CD4-positive, alpha-beta T cell (primary cell): ENCODE results near the gene ZNF273. TPM values are rescaled to one million over a fixed set of nuclear protein-coding genes. Genes with fewer than 3 reads are reported as not detected.

Experiments
- ATAC-seq: fragments of 200-7000 bp; cut with Tn5 transposase; one replicate; pipeline ENCODE4 v1.10.0; 2022; ENCODE audit warnings: mild to moderate bottlenecking; ENCODE audit not compliant: poor library complexity
- CTCF ChIA-PET: fragments of 350-600 bp; sonication (Branson Sonifier 250); formaldehyde crosslinking; loops from one replicate; lab custom pipeline; 2021; ENCODE audit warnings: antibody characterized with exemption, inconsistent platforms; lab: Charles Lee
- POLR2A ChIA-PET: fragments of 350-600 bp; sonication (Branson Sonifier 250); formaldehyde crosslinking; loops from one replicate; lab custom pipeline; 2021; ENCODE audit warnings: antibody characterized with exemption, inconsistent platforms; lab: Charles Lee
- DNase-seq, 14 experiments: peaks; one replicate each; pipeline ENCODE4 v3.0.0-alpha.2; 2013 to 2020; ENCODE audit warnings: mixed read lengths in 2 of 14
- H3K27ac ChIP-seq, 2 donors: one replicate each; pipeline versions ENCODE4 v1.5.1 to v1.7.0; 2013; ENCODE audit warnings: low read length in 2 of 2, low read depth in 1 of 2, mild to moderate bottlenecking in 1 of 2
- H3K27me3 ChIP-seq, 2 experiments: 1 replicate in 1 of 2; 2 replicates in 1 of 2; pipeline versions ENCODE4 v1.6.1 to v1.7.0; 2013; ENCODE audit warnings: low read length in 2 of 2, control low read depth in 1 of 2, mild to moderate bottlenecking in 1 of 2, moderate library complexity in 1 of 2; ENCODE audit not compliant: insufficient read depth in 2 of 2, control insufficient read depth in 1 of 2
- H3K36me3 ChIP-seq: one replicate; pipeline ENCODE4 v1.6.1; 2013; ENCODE audit warnings: low read length, control low read depth; ENCODE audit not compliant: insufficient read depth
- H3K4me1 ChIP-seq: one replicate; pipeline ENCODE4 v1.6.1; 2013; ENCODE audit warnings: low read length, control low read depth; ENCODE audit not compliant: insufficient read depth
- H3K4me3 ChIP-seq: one replicate; pipeline ENCODE4 v1.5.1; 2013; ENCODE audit warnings: mild to moderate bottlenecking, low read length, moderate library complexity
- H3K9me3 ChIP-seq, 2 experiments: 1 replicate in 1 of 2; 2 replicates in 1 of 2; pipeline versions ENCODE4 v1.6.1 to v1.7.0; 2013; ENCODE audit warnings: low read length in 2 of 2, mild to moderate bottlenecking in 2 of 2, control low read depth in 1 of 2, moderate library complexity in 1 of 2; ENCODE audit not compliant: control insufficient read depth in 1 of 2, insufficient read depth in 1 of 2
- H3K27ac Mint-ChIP-seq: one replicate; pipeline ENCODE4 v1.8.0; 2020; ENCODE audit warnings: mixed read lengths
- H3K27me3 Mint-ChIP-seq: one replicate; pipeline ENCODE4 v1.8.0; 2021; ENCODE audit warnings: mixed read lengths
- H3K36me3 Mint-ChIP-seq: one replicate; pipeline ENCODE4 v1.8.0; 2021; ENCODE audit warnings: low read depth, mixed read lengths
- H3K4me1 Mint-ChIP-seq: one replicate; pipeline ENCODE4 v1.8.0; 2021; ENCODE audit warnings: low read depth, mixed read lengths
- H3K4me3 Mint-ChIP-seq: one replicate; pipeline ENCODE4 v1.8.0; 2020; ENCODE audit warnings: mild to moderate bottlenecking, mixed read lengths
- H3K9me3 Mint-ChIP-seq: one replicate; pipeline ENCODE4 v1.8.0; 2020; ENCODE audit warnings: mixed read lengths
- CTCF ChIP-seq: fragments of 200-600 bp; IDR thresholded peaks from one replicate; pipeline ENCODE4 v1.8.0; 2022; ENCODE audit warnings: antibody characterized with exemption, mild to moderate bottlenecking
- intact Hi-C, 2 experiments: fragments of 100-400 bp; cut with DNase I in 1 of 2; cut with micrococcal nuclease in 1 of 2; formaldehyde crosslinking; loops; one replicate each; pipeline versions ENCODE4 v1.15.1 to v1.9.0; 2023 to 2025; cut with DNase I, micrococcal nuclease
- total RNA-seq, 174 experiments: library from RNA in 2 of 174; stranded (reverse) in 2 of 174; gene quantifications; one replicate each; pipeline ENCODE4 v1.2.3 and lab custom pipeline; 2021 to 2026

Gene ZNF273
- total RNA-seq, 2 experiments from 2014 or later = 6.8 TPM

GRCh38 chr7:64881461-64882287 lies 21.4 kb upstream of the ZNF273 start:
- CTCF ChIA-PET = no interaction called here
- Mint-ChIP-seq H3K27me3 (peaks cover 70% of the 10 kb centered on the region), H3K36me3 (no peaks in the 10 kb centered on the region), H3K9me3 (no peaks in the 10 kb centered on the region), H3K4me3 (no peak overlapping the region), H3K27ac (no peak overlapping the region), H3K4me1 (peaks cover 10% of the 10 kb centered on the region)
- no peak for TF ChIP-seq CTCF
- H3K9me3 ChIP-seq = peaks cover 0 to 59% of the 10 kb centered on the region in 2 experiments
- no peaks in the 10 kb centered on the region for H3K36me3 ChIP-seq
- ATAC-seq (no peak), DNase-seq (no peak)
- intact Hi-C loops = no loop called here
- POLR2A ChIA-PET = no interaction called here
- H3K27me3 ChIP-seq = peaks cover 27 to 48% of the 10 kb centered on the region in 2 experiments
- H3K4me1 ChIP-seq = peaks cover 31% of the 10 kb centered on the region
- no peak overlapping the region for H3K27ac ChIP-seq
- H3K4me3 ChIP-seq = peak overlapping the region; percentile 33

- peak overlapping the region; percentile 33 for H3K4me3 ChIP-seq
- TF ChIP-seq CTCF = no peak
- intact Hi-C loops = no loop called here
- Mint-ChIP-seq H3K9me3 (no peaks in the 10 kb centered on the region), H3K27ac (no peak overlapping the region), H3K36me3 (no peaks in the 10 kb centered on the region), H3K27me3 (peaks cover 72% of the 10 kb centered on the region), H3K4me3 (peak overlapping the region; percentile 74), H3K4me1 (peaks cover 9% of the 10 kb centered on the region)
- H3K36me3 ChIP-seq = no peaks in the 10 kb centered on the region
- DNase-seq (peak in 2 of 14 experiments; percentile 30 to 43), ATAC-seq (no peak)
- peaks cover 30 to 49% of the 10 kb centered on the region in 2 experiments for H3K27me3 ChIP-seq
- H3K4me1 ChIP-seq = peaks cover 23% of the 10 kb centered on the region
- POLR2A ChIA-PET = no interaction called here
- peaks cover 0 to 56% of the 10 kb centered on the region in 2 experiments for H3K9me3 ChIP-seq
- H3K27ac ChIP-seq = no peak overlapping the region
- CTCF ChIA-PET = no interaction called here
These were observed 20.5 kb upstream of the ZNF273 start for GRCh38 chr7:64882341-64883112.

- no peak for TF ChIP-seq CTCF
- Mint-ChIP-seq H3K27me3 (peaks cover 74% of the 10 kb centered on the region), H3K4me1 (peaks cover 12% of the 10 kb centered on the region), H3K36me3 (no peaks in the 10 kb centered on the region), H3K4me3 (peak overlapping the region; percentile 74), H3K27ac (no peak overlapping the region), H3K9me3 (no peaks in the 10 kb centered on the region)
- ChIA-PET CTCF (no interaction called here), POLR2A (no interaction called here)
- Histone ChIP-seq H3K9me3 (peaks cover 0 to 50% of the 10 kb centered on the region in 2 experiments), H3K36me3 (no peaks in the 10 kb centered on the region), H3K27ac (no peak overlapping the region), H3K4me1 (peaks cover 23% of the 10 kb centered on the region), H3K27me3 (peaks cover 37 to 52% of the 10 kb centered on the region in 2 experiments), H3K4me3 (no peak overlapping the region)
- intact Hi-C loops = no loop called here
- DNase-seq = no peak
- ATAC-seq = no peak
These were observed 19.8 kb upstream of the ZNF273 start for GRCh38 chr7:64883113-64883905.
